ENCODE data around the gene RB1.
"Not testable (repeated sequence)": the region's sequence is repeated elsewhere in the genome, so short reads cannot be mapped to it uniquely, and the experiment has no call there.

The RB1 gene

DNA sequence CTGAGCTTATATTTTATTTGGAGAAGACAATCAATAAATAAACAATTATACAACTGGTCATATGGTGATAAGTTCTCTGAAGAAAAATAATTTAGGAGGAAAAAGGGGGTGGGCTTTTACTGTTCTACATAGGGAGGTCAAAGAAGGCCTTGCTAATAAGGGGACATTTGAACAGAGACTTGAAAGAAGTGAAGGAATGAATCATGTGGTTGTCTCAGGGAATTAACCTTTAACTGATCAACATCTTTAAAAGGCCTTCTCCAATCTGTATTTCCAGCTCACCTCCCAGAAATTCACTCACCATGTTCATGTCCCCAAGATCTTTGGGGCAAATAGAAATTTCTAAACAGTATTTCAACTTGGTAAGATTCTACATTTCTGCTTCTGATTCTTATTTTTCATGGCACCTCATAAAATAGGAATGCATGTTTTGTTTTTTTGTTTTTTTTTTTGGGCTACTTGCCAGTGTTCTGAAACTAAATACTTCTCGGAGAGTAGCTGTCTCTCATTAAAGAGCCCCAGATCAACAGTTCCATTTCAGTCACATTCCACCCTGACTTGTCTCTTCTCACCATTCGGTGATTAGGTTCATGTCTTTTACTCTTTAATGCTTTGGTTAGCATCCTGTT lies 128.6 kb downstream of the RB1 start:
- Histone ChIP-seq H3K9me3 (ENCODE audit: low read length) (peaks cover 3% of the 10 kb centered on the region), H3K27me3 (ENCODE audit: insufficient read depth, low read length) (no peaks in the 10 kb centered on the region), H3K36me3 (ENCODE audit: insufficient read depth, low read length) (no peaks in the 10 kb centered on the region), H3K4me3 (ENCODE audit: low read length) (no peak overlapping the region), H3K4me1 (ENCODE audit: insufficient read depth, low read length) (no peaks in the 10 kb centered on the region), H2AFZ (ENCODE audit: low read depth, low read length) (no peak overlapping the region)

DNA sequence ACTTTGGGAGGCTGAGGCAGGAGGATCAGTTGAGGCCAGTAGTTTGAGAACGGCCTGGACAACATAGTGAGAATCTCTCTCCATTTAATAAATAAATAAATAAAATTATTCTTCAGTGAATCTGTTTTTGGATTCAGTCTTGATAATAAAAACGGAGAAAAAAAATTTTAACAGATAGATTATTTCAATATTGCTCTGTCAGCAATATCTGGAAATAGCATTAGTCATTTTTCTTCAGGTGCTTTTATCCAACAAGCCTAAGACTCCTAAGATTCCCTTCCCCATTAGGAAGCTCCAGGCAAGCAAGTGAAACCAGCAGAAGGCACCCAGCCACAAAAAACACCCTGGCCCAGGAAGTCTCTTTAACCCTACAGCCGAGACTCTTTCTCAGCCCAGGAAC lies 130.6 kb downstream of the RB1 start:
- H3K36me3 ChIP-seq (ENCODE audit: insufficient read depth, low read length) = no peaks in the 10 kb centered on the region
- H3K27me3 ChIP-seq (ENCODE audit: insufficient read depth, low read length) = no peaks in the 10 kb centered on the region
- H2AFZ ChIP-seq (ENCODE audit: low read depth, low read length) = no peak overlapping the region
- peaks cover 3% of the 10 kb centered on the region for H3K9me3 ChIP-seq (ENCODE audit: low read length)
- H3K4me1 ChIP-seq (ENCODE audit: insufficient read depth, low read length) = no peaks in the 10 kb centered on the region
- no peak overlapping the region for H3K4me3 ChIP-seq (ENCODE audit: low read length)

DNA sequence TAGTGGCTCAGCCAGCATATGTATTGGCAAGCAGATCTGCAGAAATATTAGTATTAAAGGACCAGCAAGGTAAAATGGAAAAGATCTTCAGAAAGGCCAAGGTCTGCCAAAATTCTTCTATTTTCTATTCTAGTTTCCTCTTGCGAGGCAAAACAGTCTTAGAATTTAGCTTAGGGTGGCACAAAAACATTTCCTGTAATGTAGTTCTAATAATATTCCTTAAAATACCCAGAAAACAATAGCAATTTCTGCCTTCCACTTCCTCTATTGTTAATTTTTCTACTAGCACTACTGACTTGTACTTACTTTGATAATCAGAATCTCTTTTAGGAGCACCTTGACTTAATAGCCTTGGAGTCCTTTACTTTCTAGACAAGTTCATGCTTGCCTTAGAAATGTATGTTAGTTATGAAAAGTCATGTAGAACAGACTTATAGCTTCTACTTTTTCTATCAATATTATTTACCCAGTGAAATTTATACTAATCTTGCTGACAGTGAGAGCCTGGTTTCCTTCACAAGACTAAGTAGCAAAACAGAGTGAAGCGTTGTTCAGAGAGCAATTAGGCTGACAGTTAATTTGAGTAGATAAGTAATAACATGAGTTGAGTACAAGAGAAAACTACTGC lies 133.2 kb downstream of the RB1 start:
- H3K36me3 ChIP-seq (ENCODE audit: insufficient read depth, low read length) = no peaks in the 10 kb centered on the region
- H3K4me3 ChIP-seq (ENCODE audit: low read length) = no peak overlapping the region
- H3K9me3 ChIP-seq (ENCODE audit: low read length) = peaks cover 3% of the 10 kb centered on the region
- H3K27me3 ChIP-seq (ENCODE audit: insufficient read depth, low read length) = no peaks in the 10 kb centered on the region
- no peak overlapping the region for H2AFZ ChIP-seq (ENCODE audit: low read depth, low read length)
- no peaks in the 10 kb centered on the region for H3K4me1 ChIP-seq (ENCODE audit: insufficient read depth, low read length)

DNA sequence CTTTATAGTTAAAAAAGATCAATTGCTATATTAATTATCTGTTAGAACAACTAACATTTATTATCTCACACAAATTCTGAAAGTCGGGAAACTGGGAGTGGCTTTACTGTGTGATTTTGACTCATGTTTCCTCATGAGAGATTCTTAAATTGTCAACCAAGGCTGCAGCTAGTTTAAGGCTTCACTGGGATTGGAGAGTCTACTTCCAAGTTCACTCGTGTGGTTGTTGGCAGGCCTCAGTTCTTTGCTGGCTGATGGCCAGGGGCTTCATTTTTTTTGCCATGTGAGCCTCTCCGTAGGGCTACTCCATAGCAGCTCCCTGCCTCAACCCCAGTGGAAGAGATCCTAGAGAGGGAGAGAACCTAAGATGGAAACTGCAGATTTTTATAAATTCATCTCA lies 133.8 kb downstream of the RB1 start:
- H3K9me3 ChIP-seq (ENCODE audit: low read length) = peaks cover 3% of the 10 kb centered on the region
- H3K27me3 ChIP-seq (ENCODE audit: insufficient read depth, low read length) = no peaks in the 10 kb centered on the region
- no peak overlapping the region for H3K4me3 ChIP-seq (ENCODE audit: low read length)

DNA sequence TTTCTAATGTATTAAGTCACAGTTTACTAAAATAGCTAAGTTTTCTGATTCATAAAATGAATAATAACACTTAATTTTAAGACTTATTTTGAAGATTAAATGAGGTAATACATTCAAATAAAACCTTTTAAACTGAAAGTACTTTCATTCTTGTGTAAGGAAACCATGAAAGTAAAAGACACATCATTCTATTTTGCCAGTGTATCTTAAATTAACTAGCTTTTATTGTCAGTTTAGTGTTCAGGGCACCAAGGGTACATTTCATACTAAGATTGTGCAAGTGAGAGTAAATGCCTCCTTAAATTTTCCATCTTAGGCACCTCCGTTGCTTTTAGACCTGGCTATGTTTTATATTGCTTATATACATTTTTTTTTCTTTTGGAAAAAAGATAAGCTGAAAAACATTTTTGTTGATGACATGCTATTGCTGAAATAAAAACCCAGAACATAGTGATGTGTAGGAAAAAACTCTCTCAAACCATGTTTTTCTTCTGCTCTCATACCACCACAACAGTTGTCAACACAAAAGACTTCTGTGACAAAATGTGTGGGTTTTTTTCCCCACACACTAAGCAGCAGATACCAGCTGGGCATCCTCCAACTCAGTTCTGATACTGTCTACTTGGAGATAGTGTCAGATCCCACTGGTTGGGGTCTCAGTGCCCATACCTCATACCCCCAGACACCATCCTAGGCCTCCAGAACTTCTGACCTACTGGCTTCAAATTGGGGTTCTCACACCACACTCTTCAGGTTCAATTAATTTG lies 140.1 kb downstream of the RB1 start:
- Histone ChIP-seq H3K4me3 (ENCODE audit: low read length) (no peak overlapping the region), H2AFZ (ENCODE audit: low read depth, low read length) (no peak overlapping the region), H3K27me3 (ENCODE audit: insufficient read depth, low read length) (no peaks in the 10 kb centered on the region), H3K4me1 (ENCODE audit: insufficient read depth, low read length) (no peaks in the 10 kb centered on the region), H3K9me3 (ENCODE audit: low read length) (no peaks in the 10 kb centered on the region), H3K36me3 (ENCODE audit: insufficient read depth, low read length) (peaks cover 2% of the 10 kb centered on the region)

More for the DNA sequence above, 133.8 kb downstream of the RB1 start:
- Histone ChIP-seq H3K4me1 (ENCODE audit: insufficient read depth, low read length) (no peaks in the 10 kb centered on the region), H3K36me3 (ENCODE audit: insufficient read depth, low read length) (no peaks in the 10 kb centered on the region), H2AFZ (ENCODE audit: low read depth, low read length) (no peak overlapping the region)

DNA sequence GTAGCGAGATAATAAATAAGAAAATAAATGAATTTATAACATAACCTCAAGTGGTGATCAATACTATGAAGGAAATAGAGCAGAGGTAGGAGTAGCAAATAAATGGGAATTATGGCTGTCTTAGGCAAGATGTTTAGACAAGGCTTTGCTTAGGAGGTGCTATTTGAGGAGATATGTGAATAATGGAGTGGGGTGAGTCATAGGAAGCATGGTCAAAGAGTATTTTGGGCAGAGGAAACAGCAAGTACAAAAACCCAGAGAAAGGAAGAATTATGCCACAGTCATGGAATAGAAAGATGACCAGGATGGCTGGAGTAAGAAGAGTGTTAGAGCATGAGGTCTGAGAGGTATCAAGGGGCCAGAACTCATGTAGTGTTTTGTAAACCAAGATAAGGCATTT lies 142.9 kb downstream of the RB1 start:
- Histone ChIP-seq H3K4me3 (ENCODE audit: low read length) (no peak overlapping the region), H3K9me3 (ENCODE audit: low read length) (no peaks in the 10 kb centered on the region), H3K4me1 (ENCODE audit: insufficient read depth, low read length) (no peaks in the 10 kb centered on the region), H3K36me3 (ENCODE audit: insufficient read depth, low read length) (peaks cover 2% of the 10 kb centered on the region), H3K27me3 (ENCODE audit: insufficient read depth, low read length) (no peaks in the 10 kb centered on the region), H2AFZ (ENCODE audit: low read depth, low read length) (no peak overlapping the region)

DNA sequence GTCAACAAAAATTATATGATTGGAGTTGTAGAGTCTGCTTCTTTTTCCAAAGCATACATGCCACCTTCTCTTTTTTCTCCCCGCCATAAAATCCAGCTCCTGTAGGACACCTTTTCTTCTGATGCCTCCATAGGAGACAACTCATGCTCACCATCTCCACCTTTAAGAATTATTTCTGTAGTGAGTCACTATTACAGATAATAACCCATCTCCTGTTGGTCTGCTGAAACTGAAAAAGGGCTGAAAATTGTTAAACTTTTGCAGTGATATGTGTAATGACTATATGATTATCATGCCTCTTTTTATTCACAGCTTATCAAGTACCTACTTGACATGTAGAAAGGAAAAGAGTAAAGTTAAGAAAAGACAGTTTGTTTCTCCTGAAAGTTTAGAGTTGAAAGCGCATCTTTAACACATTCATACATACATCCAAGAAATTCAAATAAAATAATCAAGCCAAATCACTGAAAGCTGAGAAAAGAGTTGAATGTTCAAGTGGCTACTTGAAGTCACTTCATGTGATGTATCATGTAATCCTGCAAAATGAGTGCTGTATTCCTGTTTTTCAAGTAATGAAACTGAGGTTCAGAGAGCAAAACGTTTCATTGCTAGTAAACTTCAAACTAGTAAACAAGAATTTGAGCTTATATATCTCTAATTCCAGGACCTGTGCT lies 144.9 kb downstream of the RB1 start:
- H3K9me3 ChIP-seq (ENCODE audit: low read length) = no peaks in the 10 kb centered on the region
- H3K36me3 ChIP-seq (ENCODE audit: insufficient read depth, low read length) = peaks cover 5% of the 10 kb centered on the region
- no peak overlapping the region for H2AFZ ChIP-seq (ENCODE audit: low read depth, low read length)
- H3K4me1 ChIP-seq (ENCODE audit: insufficient read depth, low read length) = no peaks in the 10 kb centered on the region
- no peaks in the 10 kb centered on the region for H3K27me3 ChIP-seq (ENCODE audit: insufficient read depth, low read length)
- H3K4me3 ChIP-seq (ENCODE audit: low read length) = no peak overlapping the region

DNA sequence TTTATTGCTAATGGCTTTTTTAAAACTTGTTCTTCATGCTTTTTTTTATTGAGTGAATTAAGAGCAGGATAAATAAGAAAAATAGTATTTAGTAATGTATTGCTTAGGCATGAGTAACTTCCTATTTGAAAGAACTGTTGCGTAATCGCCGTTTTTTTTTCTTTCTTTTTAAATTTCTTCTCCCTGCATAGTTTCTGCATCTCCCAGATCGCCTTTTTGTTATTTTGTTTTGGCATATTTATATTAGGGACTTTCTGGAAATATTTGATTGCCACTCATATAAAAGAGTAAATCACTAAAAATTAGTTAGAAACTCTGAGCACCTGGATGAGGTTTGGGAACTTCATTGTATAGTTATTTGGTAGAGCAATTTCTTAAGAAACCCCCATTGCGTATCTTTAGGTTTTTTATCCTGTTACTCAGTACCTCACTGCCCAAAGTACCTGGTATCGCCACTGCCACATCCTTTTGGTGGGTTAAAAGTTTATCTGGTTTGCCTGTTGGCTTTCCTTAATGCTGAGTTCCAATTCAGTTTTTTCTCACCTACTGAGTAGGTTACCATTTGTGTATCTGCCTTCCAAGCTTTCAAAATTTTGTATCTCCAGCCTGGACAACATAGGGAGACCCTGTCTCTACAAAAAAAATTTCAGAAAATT lies 145.5 kb downstream of the RB1 start:
- no peak overlapping the region for H3K4me3 ChIP-seq (ENCODE audit: low read length)
- H2AFZ ChIP-seq (ENCODE audit: low read depth, low read length) = no peak overlapping the region
- H3K36me3 ChIP-seq (ENCODE audit: insufficient read depth, low read length) = peaks cover 8% of the 10 kb centered on the region
- no peaks in the 10 kb centered on the region for H3K9me3 ChIP-seq (ENCODE audit: low read length)
- no peaks in the 10 kb centered on the region for H3K4me1 ChIP-seq (ENCODE audit: insufficient read depth, low read length)
- no peaks in the 10 kb centered on the region for H3K27me3 ChIP-seq (ENCODE audit: insufficient read depth, low read length)

DNA sequence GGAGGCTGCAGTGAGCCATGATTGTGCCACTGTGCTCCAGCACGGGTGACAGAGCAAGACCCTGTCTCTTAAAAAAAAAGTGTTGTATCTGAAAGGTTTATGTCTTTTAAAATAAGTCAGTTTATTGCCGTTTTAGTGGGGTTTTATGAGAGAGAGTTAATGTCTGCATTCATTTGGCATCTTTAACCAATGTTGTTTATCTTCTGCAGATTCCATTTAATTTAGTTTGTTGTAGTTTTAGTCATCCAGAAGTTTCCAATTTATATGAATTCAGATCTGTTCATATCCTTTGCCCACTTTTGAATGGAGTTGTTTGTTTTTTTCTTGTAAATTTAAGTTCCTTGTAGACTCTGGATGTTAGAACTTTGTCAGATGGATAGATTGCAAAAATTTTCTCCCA lies 146.1 kb downstream of the RB1 start:
- peaks cover 8% of the 10 kb centered on the region for H3K36me3 ChIP-seq (ENCODE audit: insufficient read depth, low read length)
- H3K4me3 ChIP-seq (ENCODE audit: low read length) = no peak overlapping the region
- H3K9me3 ChIP-seq (ENCODE audit: low read length) = no peaks in the 10 kb centered on the region
- no peak overlapping the region for H2AFZ ChIP-seq (ENCODE audit: low read depth, low read length)
- H3K27me3 ChIP-seq (ENCODE audit: insufficient read depth, low read length) = no peaks in the 10 kb centered on the region
- H3K4me1 ChIP-seq (ENCODE audit: insufficient read depth, low read length) = no peaks in the 10 kb centered on the region

DNA sequence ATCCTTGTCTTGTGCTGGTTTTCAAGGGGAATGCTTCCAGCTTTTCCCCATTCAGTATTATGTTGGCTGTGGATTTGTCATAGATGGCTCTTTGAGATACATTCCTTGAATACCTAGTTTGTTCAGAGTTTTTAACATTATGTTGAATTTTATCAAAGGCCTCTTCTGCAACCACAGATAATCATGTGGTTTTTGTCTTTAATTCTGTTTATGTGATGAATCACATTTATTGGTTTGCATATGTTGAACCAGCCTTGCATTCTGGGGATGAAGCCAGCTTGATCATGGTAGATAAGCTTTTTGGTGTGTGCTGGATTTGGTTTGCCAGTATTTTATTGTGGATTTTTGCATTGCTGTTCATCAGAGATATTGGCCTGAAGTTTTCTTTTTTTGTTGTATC lies 147.6 kb downstream of the RB1 start:
- H3K9me3 ChIP-seq (ENCODE audit: low read length); H3K4me3 ChIP-seq (ENCODE audit: low read length); H2AFZ ChIP-seq (ENCODE audit: low read depth, low read length); H3K27me3 ChIP-seq (ENCODE audit: insufficient read depth, low read length); H3K4me1 ChIP-seq (ENCODE audit: insufficient read depth, low read length): not testable (repeated sequence)
- H3K36me3 ChIP-seq (ENCODE audit: insufficient read depth, low read length) = peaks cover 15% of the 10 kb centered on the region

DNA sequence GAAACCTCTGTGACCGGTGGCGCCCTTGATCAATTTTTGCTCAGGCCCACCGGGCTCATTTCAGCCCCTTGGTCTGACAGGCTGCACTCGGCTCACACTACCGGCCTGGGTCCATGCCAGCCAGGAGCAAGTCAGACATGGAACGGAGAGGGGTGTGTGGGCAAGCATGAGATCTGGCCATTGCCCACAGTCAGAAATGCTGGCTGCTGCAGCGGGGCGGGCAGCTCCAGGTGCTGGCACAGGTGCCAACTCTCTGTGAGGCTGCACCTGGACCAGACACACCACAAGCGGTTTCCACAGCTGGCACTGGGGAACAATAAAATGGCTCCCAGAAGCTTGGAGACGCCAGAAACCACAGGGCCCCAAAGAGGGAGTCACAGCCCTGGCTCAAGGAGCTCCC lies 153.0 kb downstream of the RB1 start:
- H3K36me3 ChIP-seq (ENCODE audit: insufficient read depth, low read length) = peaks cover 46% of the 10 kb centered on the region
- H3K4me1 ChIP-seq (ENCODE audit: insufficient read depth, low read length) = no peaks in the 10 kb centered on the region
- H2AFZ ChIP-seq (ENCODE audit: low read depth, low read length) = no peak overlapping the region
- no peaks in the 10 kb centered on the region for H3K9me3 ChIP-seq (ENCODE audit: low read length)
- no peak overlapping the region for H3K4me3 ChIP-seq (ENCODE audit: low read length)
- no peaks in the 10 kb centered on the region for H3K27me3 ChIP-seq (ENCODE audit: insufficient read depth, low read length)

DNA sequence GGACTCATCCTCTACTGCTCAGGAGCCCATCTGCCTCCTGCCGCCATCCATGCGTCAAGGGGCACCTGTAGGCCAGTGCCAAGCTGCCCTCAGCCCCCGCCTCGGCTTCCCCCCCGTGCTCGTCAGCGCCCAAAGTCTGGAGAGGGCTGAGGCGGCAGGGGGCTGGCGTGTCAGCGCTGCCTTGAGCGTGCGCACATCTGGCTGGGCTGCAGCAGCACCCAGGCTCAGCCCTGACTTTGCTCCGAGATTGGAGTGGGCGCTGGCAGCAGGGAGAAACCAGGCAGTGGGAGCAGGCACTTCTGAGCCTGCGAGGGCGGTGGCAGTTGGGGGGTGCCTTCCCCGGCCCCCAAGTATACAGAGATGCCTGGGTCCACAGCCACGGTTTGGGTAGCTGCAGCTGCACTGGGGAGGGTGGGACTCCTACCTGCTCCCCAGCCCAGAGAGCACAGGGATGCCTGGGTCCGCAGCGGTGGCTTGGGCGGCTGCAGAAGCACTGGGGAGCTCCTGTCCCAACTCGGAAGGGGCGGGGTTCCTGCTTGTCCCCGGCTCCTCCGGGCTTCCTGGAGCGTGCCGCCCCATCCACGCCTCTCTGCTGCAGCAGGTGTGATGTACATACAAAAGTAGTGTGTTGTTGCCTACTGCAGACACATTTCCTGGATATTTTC lies 154.2 kb downstream of the RB1 start:
- Histone ChIP-seq H3K4me3 (ENCODE audit: low read length) (no peak overlapping the region), H3K36me3 (ENCODE audit: insufficient read depth, low read length) (peaks cover 47% of the 10 kb centered on the region), H3K27me3 (ENCODE audit: insufficient read depth, low read length) (no peaks in the 10 kb centered on the region), H3K9me3 (ENCODE audit: low read length) (no peaks in the 10 kb centered on the region), H2AFZ (ENCODE audit: low read depth, low read length) (no peak overlapping the region), H3K4me1 (ENCODE audit: insufficient read depth, low read length) (no peaks in the 10 kb centered on the region)
